ENCODE results near the gene SNX5.

- no peak for TF ChIP-seq POLR2A (IDR thresholded peaks at IDR 0.05)
- TF ChIP-seq, protein P1, sequence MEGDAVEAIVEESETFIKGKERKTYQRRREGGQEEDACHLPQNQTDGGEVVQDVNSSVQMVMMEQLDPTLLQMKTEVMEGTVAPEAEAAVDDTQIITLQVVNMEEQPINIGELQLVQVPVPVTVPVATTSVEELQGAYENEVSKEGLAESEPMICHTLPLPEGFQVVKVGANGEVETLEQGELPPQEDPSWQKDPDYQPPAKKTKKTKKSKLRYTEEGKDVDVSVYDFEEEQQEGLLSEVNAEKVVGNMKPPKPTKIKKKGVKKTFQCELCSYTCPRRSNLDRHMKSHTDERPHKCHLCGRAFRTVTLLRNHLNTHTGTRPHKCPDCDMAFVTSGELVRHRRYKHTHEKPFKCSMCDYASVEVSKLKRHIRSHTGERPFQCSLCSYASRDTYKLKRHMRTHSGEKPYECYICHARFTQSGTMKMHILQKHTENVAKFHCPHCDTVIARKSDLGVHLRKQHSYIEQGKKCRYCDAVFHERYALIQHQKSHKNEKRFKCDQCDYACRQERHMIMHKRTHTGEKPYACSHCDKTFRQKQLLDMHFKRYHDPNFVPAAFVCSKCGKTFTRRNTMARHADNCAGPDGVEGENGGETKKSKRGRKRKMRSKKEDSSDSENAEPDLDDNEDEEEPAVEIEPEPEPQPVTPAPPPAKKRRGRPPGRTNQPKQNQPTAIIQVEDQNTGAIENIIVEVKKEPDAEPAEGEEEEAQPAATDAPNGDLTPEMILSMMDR (IDR thresholded peaks at IDR 0.05), result no peak
These were observed 70.9 kb downstream of the SNX5 start for GRCh38 chr20:17897566-17898307.
